IMR-90 (cell line): ENCODE data around the gene EPC2. TPM values are rescaled to one million over a fixed set of nuclear protein-coding genes. Genes with fewer than 3 reads are reported as not detected.

Source experiments
- ATAC-seq: fragments of 200-7000 bp; cut with Tn5 transposase; 2 replicates; pipeline ENCODE4 v1.9.1; 2020; ENCODE audit warnings: low read depth, mild to moderate bottlenecking, moderate library complexity
- BruUV-seq: library from RNA; stranded (reverse); fragments of 400-500 nt; replicated peaks from 2 replicates; lab custom pipeline; 2021; lab: Mats Ljungman, UMichigan
- CTCF ChIA-PET: fragments of 300-600 bp; formaldehyde crosslinking; extraction: SDS; loops from one replicate; lab custom pipeline; 2021; ENCODE audit warnings: antibody characterized with exemption; lab: Yijun Ruan, JAX
- POLR2A ChIA-PET: fragments of 300-600 bp; sonication (Branson Sonifier 250); formaldehyde crosslinking; loops from one replicate; lab custom pipeline; 2022; ENCODE audit warnings: antibody characterized with exemption; ENCODE audit not compliant: unreplicated experiment; lab: Charles Lee
- DNase-seq: peaks from one replicate; pipeline ENCODE4 v3.0.0; 2013
- H2AFZ ChIP-seq: replicated peaks from 2 replicates; pipeline ENCODE3; 2013; ENCODE audit warnings: low read length, mild to moderate bottlenecking; ENCODE audit not compliant: poor library complexity
- H2AK5ac ChIP-seq: 2 replicates; pipeline ENCODE4 v1.6.1; 2013; ENCODE audit warnings: low read depth, low read length, inconsistent platforms
- H2AK9ac ChIP-seq: replicated peaks from 2 replicates; pipeline ENCODE3; 2013; ENCODE audit warnings: mild to moderate bottlenecking, low read depth, low read length, moderate library complexity; ENCODE audit not compliant: poor library complexity
- H2BK120ac ChIP-seq: 2 replicates; pipeline ENCODE4 v1.6.1; 2013; ENCODE audit warnings: low read depth, low read length, inconsistent platforms
- H2BK15ac ChIP-seq: 3 replicates; pipeline ENCODE4 v1.6.1; 2013; ENCODE audit warnings: low read depth, low read length, inconsistent platforms
- H2BK20ac ChIP-seq: 2 replicates; pipeline ENCODE4 v1.6.1; 2013; ENCODE audit warnings: low read depth, mild to moderate bottlenecking, inconsistent platforms, low read length, moderate library complexity
- H2BK5ac ChIP-seq: 2 replicates; pipeline ENCODE4 v1.6.1; 2013; ENCODE audit warnings: mild to moderate bottlenecking, low read depth, low read length, inconsistent platforms; ENCODE audit not compliant: poor library complexity, severe bottlenecking
- H3K14ac ChIP-seq: replicated peaks from 2 replicates; pipeline ENCODE4 v1.6.1; 2013; ENCODE audit warnings: low read depth, low read length, inconsistent platforms
- H3K18ac ChIP-seq: 2 replicates; pipeline ENCODE4 v1.6.1; 2013; ENCODE audit warnings: low read depth, low read length, control low read depth
- H3K23ac ChIP-seq: 2 replicates; pipeline ENCODE4 v1.6.1; 2013; ENCODE audit warnings: low read depth, low read length, inconsistent platforms
- H3K27ac ChIP-seq: 2 replicates; pipeline ENCODE4 v1.5.1; 2013; ENCODE audit warnings: mild to moderate bottlenecking, control low read depth, low read length; ENCODE audit not compliant: insufficient read depth
- H3K27me3 ChIP-seq: 2 replicates; pipeline ENCODE4 v1.6.1; 2013; ENCODE audit warnings: low read length; ENCODE audit not compliant: control insufficient read depth, insufficient read depth
- H3K36me3 ChIP-seq: 2 replicates; pipeline ENCODE4 v1.6.1; 2013; ENCODE audit warnings: low read length, mixed read lengths; ENCODE audit not compliant: control insufficient read depth, insufficient read depth
- H3K4ac ChIP-seq: 2 replicates; pipeline ENCODE4 v1.6.1; 2013; ENCODE audit warnings: low read depth, low read length, inconsistent platforms
- H3K4me1 ChIP-seq: 2 replicates; pipeline ENCODE4 v1.6.1; 2013; ENCODE audit warnings: low read length, mixed read lengths; ENCODE audit not compliant: control insufficient read depth, insufficient read depth
- H3K4me2 ChIP-seq: 2 replicates; pipeline ENCODE4 v1.6.1; 2013; ENCODE audit warnings: low read depth, mild to moderate bottlenecking, control low read depth, low read length, moderate library complexity
- H3K4me3 ChIP-seq: 2 replicates; pipeline ENCODE4 v1.5.1; 2013; ENCODE audit warnings: low read depth, mild to moderate bottlenecking, control low read depth, low read length, moderate library complexity; ENCODE audit not compliant: insufficient read depth
- H3K56ac ChIP-seq: 2 replicates; pipeline ENCODE4 v1.6.1; 2013; ENCODE audit warnings: low read length, inconsistent platforms; ENCODE audit not compliant: insufficient read depth; ENCODE audit errors: extremely low read depth
- H3K79me1 ChIP-seq, 2 experiments: 2 replicates each; pipeline ENCODE4 v1.6.1; 2013; ENCODE audit warnings: low read length in 2 of 2, inconsistent platforms in 1 of 2, low read depth in 1 of 2
- H3K9ac ChIP-seq: 2 replicates; pipeline ENCODE4 v1.6.1; 2013; ENCODE audit warnings: low read depth, low read length, control low read depth
- H3K9me1 ChIP-seq: 2 replicates; pipeline ENCODE4 v1.6.1; 2013; ENCODE audit warnings: low read length, inconsistent platforms; ENCODE audit not compliant: insufficient read depth
- H3K9me3 ChIP-seq: 2 replicates; pipeline ENCODE4 v1.6.1; 2013; ENCODE audit warnings: low read length; ENCODE audit not compliant: control insufficient read depth, insufficient read depth
- H4K20me1 ChIP-seq: 2 replicates; pipeline ENCODE4 v1.6.1; 2013; ENCODE audit warnings: low read length, inconsistent platforms; ENCODE audit not compliant: insufficient read depth
- H4K5ac ChIP-seq: 2 replicates; pipeline ENCODE4 v1.6.1; 2013; ENCODE audit warnings: mild to moderate bottlenecking, low read depth, low read length, control low read depth
- H4K8ac ChIP-seq, 2 experiments: 2 replicates each; pipeline ENCODE4 v1.6.1; 2013; ENCODE audit warnings: low read depth in 2 of 2, low read length in 2 of 2, control low read depth in 1 of 2, inconsistent platforms in 1 of 2
- H4K91ac ChIP-seq: 2 replicates; pipeline ENCODE4 v1.6.1; 2013; ENCODE audit warnings: low read depth, low read length, inconsistent platforms; ENCODE audit not compliant: insufficient read depth
- CEBPB ChIP-seq: IDR thresholded peaks from 2 replicates; pipeline ENCODE4 v1.6.1; 2012; ENCODE audit warnings: low read depth, low read length, improper control_type of control experiment
- CHD1 ChIP-seq: IDR thresholded peaks from 2 replicates; pipeline ENCODE4 v1.6.1; 2012; ENCODE audit warnings: low read depth, low read length, improper control_type of control experiment
- dilution Hi-C: fragments of 300-500 bp; cut with HindIII; formaldehyde crosslinking; loops from one replicate; pipeline ENCODE4 v1.14.3; 2018; ENCODE audit warnings: low sequenced_read_pairs; ENCODE audit not compliant: unreplicated experiment
- in situ Hi-C: fragments of 300-500 bp; cut with MboI; formaldehyde crosslinking; loops from 3 replicates; pipeline ENCODE4 v1.14.3; 2019; ENCODE audit warnings: low sequenced_read_pairs, inconsistent platforms, mixed read lengths
- intact Hi-C: fragments of 100-400 bp; cut with micrococcal nuclease; formaldehyde crosslinking; loops from 2 replicates; pipeline ENCODE4 v1.10.0; 2022
- polyA plus RNA-seq, 3 experiments: library from polyadenylated mRNA; depleted of rRNA; stranded (reverse); fragments of >200 nt; gene quantifications; 2 replicates each; pipeline ENCODE4 v1.2.3, GENCODE V29; 2012; ENCODE audit warnings: low replicate concordance in 1 of 3
- total RNA-seq: library from RNA; depleted of rRNA; stranded (reverse); fragments of >200 nt; gene quantifications from 2 replicates; pipeline ENCODE4 v1.2.3, GENCODE V29; 2012

The EPC2 gene
- total and polyA plus RNA-seq, 2 of the 4 experiments (the other 2 are of a cell fraction), result 10.6 to 22.6 TPM

- Histone ChIP-seq H3K14ac (no peak overlapping the region), H3K79me1 (peaks cover 6 to 17% of the 10 kb centered on the region in 2 experiments; a peak in 3 of 4 replicates), H2AK9ac (no peak overlapping the region), H3K27ac (no peak overlapping the region), H4K91ac (no peak overlapping the region), H3K18ac (no peak overlapping the region), H2BK5ac (no peak overlapping the region), H4K20me1 (no peaks in the 10 kb centered on the region), H3K36me3 (peaks cover 3% of the 10 kb centered on the region; the same call in 1 of the 2 replicates), H4K8ac (no peak overlapping the region), H2AK5ac (no peak overlapping the region), H3K56ac (no peak overlapping the region), H3K9me1 (no peaks in the 10 kb centered on the region), H2BK15ac (no peak overlapping the region), H3K23ac (no peak overlapping the region), H2BK120ac (no peak overlapping the region), H3K9me3 (peaks cover 6% of the 10 kb centered on the region; the same call in 1 of the 2 replicates), H4K5ac (no peak overlapping the region), H3K27me3 (no peaks in the 10 kb centered on the region), H3K4ac (no peak overlapping the region), H3K4me2 (no peak overlapping the region), H3K4me1 (no peaks in the 10 kb centered on the region), H2AFZ (no peak overlapping the region), H3K4me3 (no peak overlapping the region), H2BK20ac (no peak overlapping the region), H3K9ac (no peak overlapping the region)
- ATAC-seq (no peak), DNase-seq (peak; percentile 11)
- ChIA-PET CTCF (no interaction called here), POLR2A (no interaction called here)
- no TSS peak for BruUV-seq
- intact Hi-C loops (no loop called here), in situ Hi-C loops (no loop called here), dilution Hi-C loops (no loop called here)
- TF ChIP-seq CEBPB, result peak; percentile 45
- no peak for TF ChIP-seq CHD1
These were observed 59.7 kb downstream of the EPC2 start for GRCh38 chr2:148704247-148704646.
